ENCODE results near the gene ST8SIA2.

ST8SIA2 gene

DNA sequence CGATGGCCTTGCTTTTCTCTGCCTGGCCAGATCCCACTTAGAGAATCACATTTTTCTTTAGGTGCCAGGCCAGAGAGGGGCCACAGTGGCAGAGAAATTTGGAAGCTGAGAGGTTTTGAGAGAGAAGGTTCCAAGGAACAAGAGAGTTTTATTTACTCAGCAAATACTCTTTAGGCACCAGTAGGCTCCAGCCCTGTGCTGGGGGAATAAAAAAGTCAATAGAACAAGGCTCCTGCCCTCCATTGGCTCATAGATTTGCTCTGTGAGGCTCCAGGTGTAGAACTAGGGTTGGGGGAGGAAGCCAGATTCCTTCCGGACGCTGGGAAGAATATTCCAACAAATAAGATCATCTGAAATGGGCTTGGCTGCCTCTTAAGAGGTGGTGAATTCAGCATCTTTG, 59.9 kb downstream of the ST8SIA2 start:
- no CpG with 5 or more reads among the region's 3 CpGs for WGBS (ENCODE audit: extremely low coverage, insufficient coverage, insufficient read length)
- H3K27ac ChIP-seq (ENCODE audit: low read depth, low read length): no peak overlapping the region
- H3K79me1 ChIP-seq (ENCODE audit: low read length): no peaks in the 10 kb centered on the region
- H2BK120ac ChIP-seq (ENCODE audit: insufficient read depth, low read length, poor library complexity): no peak overlapping the region
- no peak for DNase-seq
- no peak overlapping the region for H3K9ac ChIP-seq (ENCODE audit: low read length)
- H2AK5ac ChIP-seq (ENCODE audit: low read length): no peak overlapping the region
- no peak overlapping the region for H4K12ac ChIP-seq (ENCODE audit: low read depth, low read length)
- H2BK12ac ChIP-seq (ENCODE audit: low read length): no peak overlapping the region
- no peak overlapping the region for H2BK5ac ChIP-seq (ENCODE audit: low read depth, low read length, poor library complexity)
- H4K91ac ChIP-seq (ENCODE audit: low read depth, low read length): no peak overlapping the region
- no peak overlapping the region for H2AFZ ChIP-seq (ENCODE audit: insufficient read depth, low read length, poor library complexity)
- H3K4ac ChIP-seq (ENCODE audit: low read depth, low read length): no peak overlapping the region
- no peak overlapping the region for H3K23ac ChIP-seq (ENCODE audit: low read length)
- no peak overlapping the region for H3K14ac ChIP-seq (ENCODE audit: low read length)
- peaks cover 2% of the 10 kb centered on the region for H3K9me3 ChIP-seq (ENCODE audit: insufficient read depth, low read depth, low read length)
- no peak overlapping the region for H3K4me2 ChIP-seq (ENCODE audit: low read length)
- H3K18ac ChIP-seq (ENCODE audit: low read length): no peak overlapping the region
- no peaks in the 10 kb centered on the region for H3K79me2 ChIP-seq (ENCODE audit: control insufficient read depth, insufficient read depth, low read length, poor library complexity)
- peaks cover 3 to 4% of the 10 kb centered on the region in 2 experiments for H3K4me1 ChIP-seq (ENCODE audit: control insufficient read depth in 1 of 2, insufficient read depth in 2 of 2, low read length in 2 of 2)
- no peaks in the 10 kb centered on the region for H3K36me3 ChIP-seq (ENCODE audit: control insufficient read depth in 1 of 2, insufficient read depth in 2 of 2, low read length in 2 of 2)
- H3K4me3 ChIP-seq (ENCODE audit: low read depth, low read length): no peak overlapping the region
- H3K27me3 ChIP-seq (ENCODE audit: insufficient read depth, low read length): no peaks in the 10 kb centered on the region
- H4K8ac ChIP-seq (ENCODE audit: low read depth, low read length): no peak overlapping the region

DNA sequence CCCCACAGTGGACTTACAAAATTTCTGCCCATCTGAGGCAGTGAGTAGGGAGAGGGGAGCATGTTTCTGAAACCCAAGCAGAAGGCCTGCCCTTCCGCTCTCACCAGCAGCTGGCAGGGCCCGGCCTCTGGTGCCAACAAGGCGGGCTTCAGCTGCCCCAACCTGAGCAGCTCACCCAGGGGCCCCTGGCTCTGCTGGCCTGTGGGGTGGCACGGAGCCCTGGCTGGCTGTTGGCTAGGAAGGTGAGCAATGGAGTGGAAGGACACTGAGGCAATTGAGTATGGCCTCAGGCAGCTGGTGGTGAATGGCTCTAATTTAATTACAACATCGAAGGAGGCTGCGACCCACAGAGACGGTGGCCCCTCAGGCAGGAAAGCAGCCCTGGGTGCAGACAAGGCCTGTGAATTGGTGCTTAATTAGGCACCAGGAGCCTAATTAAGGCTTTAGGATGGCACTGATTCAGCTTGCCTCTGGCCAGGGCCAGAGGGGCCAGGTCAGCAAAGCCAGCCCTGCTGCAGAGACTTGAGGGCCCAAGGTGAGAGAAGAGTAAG, 60.9 kb downstream of the ST8SIA2 start:
- no peak overlapping the region for H3K18ac ChIP-seq (ENCODE audit: low read length)
- no peak overlapping the region for H3K4me3 ChIP-seq (ENCODE audit: low read depth, low read length)
- no peak overlapping the region for H2BK120ac ChIP-seq (ENCODE audit: insufficient read depth, low read length, poor library complexity)
- H3K9ac ChIP-seq (ENCODE audit: low read length): no peak overlapping the region
- no peak overlapping the region for H2BK5ac ChIP-seq (ENCODE audit: low read depth, low read length, poor library complexity)
- H2AK5ac ChIP-seq (ENCODE audit: low read length): no peak overlapping the region
- H3K23ac ChIP-seq (ENCODE audit: low read length): no peak overlapping the region
- H3K79me1 ChIP-seq (ENCODE audit: low read length): no peaks in the 10 kb centered on the region
- H3K9me3 ChIP-seq (ENCODE audit: insufficient read depth, low read depth, low read length): peaks cover 2% of the 10 kb centered on the region
- H2AFZ ChIP-seq (ENCODE audit: insufficient read depth, low read length, poor library complexity): no peak overlapping the region
- H3K27ac ChIP-seq (ENCODE audit: low read depth, low read length): no peak overlapping the region
- H3K14ac ChIP-seq (ENCODE audit: low read length): no peak overlapping the region
- peaks cover 3 to 4% of the 10 kb centered on the region in 2 experiments for H3K4me1 ChIP-seq (ENCODE audit: control insufficient read depth in 1 of 2, insufficient read depth in 2 of 2, low read length in 2 of 2)
- H3K4me2 ChIP-seq (ENCODE audit: low read length): no peak overlapping the region
- no peak for DNase-seq
- H3K36me3 ChIP-seq (ENCODE audit: control insufficient read depth in 1 of 2, insufficient read depth in 2 of 2, low read length in 2 of 2): no peaks in the 10 kb centered on the region
- H2BK12ac ChIP-seq (ENCODE audit: low read length): no peak overlapping the region
- no peaks in the 10 kb centered on the region for H3K79me2 ChIP-seq (ENCODE audit: control insufficient read depth, insufficient read depth, low read length, poor library complexity)
- no peaks in the 10 kb centered on the region for H3K27me3 ChIP-seq (ENCODE audit: insufficient read depth, low read length)
- H3K4ac ChIP-seq (ENCODE audit: low read depth, low read length): no peak overlapping the region
- H4K8ac ChIP-seq (ENCODE audit: low read depth, low read length): no peak overlapping the region
- no peak overlapping the region for H4K91ac ChIP-seq (ENCODE audit: low read depth, low read length)
- no CpG with 5 or more reads among the region's 7 CpGs for WGBS (ENCODE audit: extremely low coverage, insufficient coverage, insufficient read length)
- H4K12ac ChIP-seq (ENCODE audit: low read depth, low read length): no peak overlapping the region

DNA sequence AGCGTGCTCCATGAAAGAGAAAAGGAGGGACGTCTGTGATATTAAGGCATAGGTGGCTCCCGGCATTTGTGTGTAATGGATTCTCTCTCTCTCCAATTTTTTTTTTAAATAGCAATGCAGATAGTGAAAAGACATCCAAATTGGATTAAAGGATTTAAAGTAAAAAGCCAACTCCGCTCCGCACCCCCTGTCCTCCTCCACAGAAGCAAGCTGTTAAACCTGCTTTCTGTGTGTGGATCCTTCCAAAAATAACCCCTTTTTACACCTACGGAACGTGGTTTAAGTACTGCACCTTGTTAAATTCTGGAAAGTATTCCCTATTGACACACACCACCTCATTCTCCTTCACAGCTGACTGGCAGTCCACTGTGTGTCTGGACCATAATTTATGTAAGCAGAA, 61.6 kb downstream of the ST8SIA2 start:
- no CpG with 5 or more reads among the region's 7 CpGs for WGBS (ENCODE audit: extremely low coverage, insufficient coverage, insufficient read length)
- Histone ChIP-seq H4K8ac (ENCODE audit: low read depth, low read length) (no peak overlapping the region), H4K12ac (ENCODE audit: low read depth, low read length) (no peak overlapping the region), H3K4ac (ENCODE audit: low read depth, low read length) (no peak overlapping the region), H2BK12ac (ENCODE audit: low read length) (no peak overlapping the region), H3K79me2 (ENCODE audit: control insufficient read depth, insufficient read depth, low read length, poor library complexity) (no peaks in the 10 kb centered on the region), H3K4me2 (ENCODE audit: low read length) (no peak overlapping the region), H2BK120ac (ENCODE audit: insufficient read depth, low read length, poor library complexity) (no peak overlapping the region), H3K9me3 (ENCODE audit: insufficient read depth, low read depth, low read length) (peaks cover 2% of the 10 kb centered on the region), H3K36me3 (ENCODE audit: control insufficient read depth in 1 of 2, insufficient read depth in 2 of 2, low read length in 2 of 2) (no peaks in the 10 kb centered on the region), H3K27me3 (ENCODE audit: insufficient read depth, low read length) (no peaks in the 10 kb centered on the region), H4K91ac (ENCODE audit: low read depth, low read length) (no peak overlapping the region), H3K79me1 (ENCODE audit: low read length) (no peaks in the 10 kb centered on the region), H3K18ac (ENCODE audit: low read length) (no peak overlapping the region), H2AFZ (ENCODE audit: insufficient read depth, low read length, poor library complexity) (no peak overlapping the region), H3K4me1 (ENCODE audit: control insufficient read depth in 1 of 2, insufficient read depth in 2 of 2, low read length in 2 of 2) (peaks cover 3 to 4% of the 10 kb centered on the region in 2 experiments), H2AK5ac (ENCODE audit: low read length) (no peak overlapping the region), H2BK5ac (ENCODE audit: low read depth, low read length, poor library complexity) (no peak overlapping the region), H3K23ac (ENCODE audit: low read length) (no peak overlapping the region), H3K27ac (ENCODE audit: low read depth, low read length) (no peak overlapping the region), H3K4me3 (ENCODE audit: low read depth, low read length) (no peak overlapping the region), H3K9ac (ENCODE audit: low read length) (no peak overlapping the region), H3K14ac (ENCODE audit: low read length) (no peak overlapping the region)
- DNase-seq: no peak

DNA sequence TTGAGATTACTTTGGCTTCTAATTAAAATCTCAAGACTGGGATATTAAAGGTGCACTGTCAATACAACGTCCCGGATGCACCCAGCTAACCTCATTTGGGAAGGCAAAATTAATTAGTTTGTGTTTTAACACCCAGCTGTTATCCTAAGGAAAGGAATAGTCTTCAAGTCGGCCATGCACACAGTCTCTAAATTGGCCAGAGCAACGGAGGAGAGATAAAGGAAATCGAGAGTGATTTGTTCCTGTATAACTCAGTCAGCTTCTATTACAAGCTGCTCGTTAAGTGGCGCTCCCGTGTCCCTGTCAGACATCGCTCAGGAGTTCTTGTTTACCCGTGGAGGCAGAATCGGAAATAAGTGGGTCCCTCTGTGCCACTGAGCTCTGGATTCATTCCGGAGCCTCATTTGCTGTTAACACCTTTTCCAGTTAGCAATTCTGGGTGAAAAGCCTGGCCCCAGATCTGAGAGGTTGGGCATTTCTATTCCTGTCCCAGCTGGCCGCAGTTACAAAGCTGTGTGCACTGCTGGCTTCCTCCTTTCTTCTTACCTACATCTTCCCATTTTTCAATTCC, 63.9 kb downstream of the ST8SIA2 start:
- Histone ChIP-seq H4K91ac (ENCODE audit: low read depth, low read length) (no peak overlapping the region), H2BK120ac (ENCODE audit: insufficient read depth, low read length, poor library complexity) (no peak overlapping the region), H3K23ac (ENCODE audit: low read length) (no peak overlapping the region), H2BK5ac (ENCODE audit: low read depth, low read length, poor library complexity) (no peak overlapping the region), H3K4me2 (ENCODE audit: low read length) (no peak overlapping the region), H3K9me3 (ENCODE audit: insufficient read depth, low read depth, low read length) (no peaks in the 10 kb centered on the region), H3K4me3 (ENCODE audit: low read depth, low read length) (no peak overlapping the region), H4K8ac (ENCODE audit: low read depth, low read length) (no peak overlapping the region), H3K27me3 (ENCODE audit: insufficient read depth, low read length) (no peaks in the 10 kb centered on the region), H3K79me1 (ENCODE audit: low read length) (no peaks in the 10 kb centered on the region), H2BK12ac (ENCODE audit: low read length) (no peak overlapping the region), H3K4ac (ENCODE audit: low read depth, low read length) (no peak overlapping the region), H3K4me1 (ENCODE audit: control insufficient read depth in 1 of 2, insufficient read depth in 2 of 2, low read length in 2 of 2) (no peaks in the 10 kb centered on the region), H3K14ac (ENCODE audit: low read length) (no peak overlapping the region), H3K18ac (ENCODE audit: low read length) (no peak overlapping the region), H4K12ac (ENCODE audit: low read depth, low read length) (no peak overlapping the region), H2AK5ac (ENCODE audit: low read length) (no peak overlapping the region), H3K27ac (ENCODE audit: low read depth, low read length) (no peak overlapping the region), H2AFZ (ENCODE audit: insufficient read depth, low read length, poor library complexity) (no peak overlapping the region), H3K9ac (ENCODE audit: low read length) (no peak overlapping the region), H3K36me3 (ENCODE audit: control insufficient read depth in 1 of 2, insufficient read depth in 2 of 2, low read length in 2 of 2) (no peaks in the 10 kb centered on the region), H3K79me2 (ENCODE audit: control insufficient read depth, insufficient read depth, low read length, poor library complexity) (no peaks in the 10 kb centered on the region)
- no peak for DNase-seq
- WGBS (ENCODE audit: extremely low coverage, insufficient coverage, insufficient read length): no CpG with 5 or more reads among the region's 13 CpGs
